HG03196 (cell line): ENCODE measurements around the gene ISL1.

ENCODE experiments used
- ATAC-seq: cut with Tn5 transposase; IDR thresholded peaks from one replicate; pipeline ENCODE4 v1.9.1; 2021; ENCODE audit not compliant: unreplicated experiment

ISL1 gene

DNA sequence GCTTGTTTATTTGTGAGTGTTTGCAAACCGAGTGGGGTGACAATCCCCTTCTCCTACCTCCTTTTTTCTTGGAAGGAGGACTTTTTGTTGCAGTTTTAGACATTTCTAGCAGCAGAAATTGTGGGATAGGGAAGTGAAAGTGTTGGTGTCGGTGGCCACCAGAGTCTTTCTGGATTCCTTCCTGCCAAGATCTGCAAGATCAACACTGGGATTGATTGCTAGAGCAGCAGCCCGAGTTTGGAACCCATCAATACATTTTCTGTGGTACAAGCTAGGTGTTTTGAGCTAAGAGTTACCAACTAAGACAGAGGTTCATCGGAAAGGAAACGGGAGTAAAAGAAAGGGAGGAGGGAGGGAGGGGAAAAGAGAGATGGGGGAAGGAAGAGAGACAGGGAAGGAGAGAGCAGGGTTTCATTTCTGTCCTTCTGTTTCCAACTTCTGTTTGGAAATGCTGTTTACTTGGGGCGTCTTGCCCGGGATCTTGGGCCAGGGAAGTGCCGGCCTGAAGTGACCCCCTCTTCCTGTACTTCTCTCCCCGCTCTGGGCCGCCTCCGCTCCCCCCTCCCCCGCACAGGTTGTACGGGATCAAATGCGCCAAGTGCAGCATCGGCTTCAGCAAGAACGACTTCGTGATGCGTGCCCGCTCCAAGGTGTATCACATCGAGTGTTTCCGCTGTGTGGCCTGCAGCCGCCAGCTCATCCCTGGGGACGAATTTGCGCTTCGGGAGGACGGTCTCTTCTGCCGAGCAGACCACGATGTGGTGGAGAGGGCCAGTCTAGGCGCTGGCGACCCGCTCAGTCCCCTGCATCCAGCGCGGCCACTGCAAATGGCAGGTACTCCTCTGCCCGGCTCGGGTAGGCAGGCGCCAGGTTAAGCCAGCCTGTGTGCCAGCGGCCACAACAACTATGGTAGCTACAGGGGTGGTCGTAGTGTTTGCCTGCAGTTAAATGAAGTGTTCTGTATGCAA is 4.0 kb downstream of the ISL1 start:
- ATAC-seq = no peak

DNA sequence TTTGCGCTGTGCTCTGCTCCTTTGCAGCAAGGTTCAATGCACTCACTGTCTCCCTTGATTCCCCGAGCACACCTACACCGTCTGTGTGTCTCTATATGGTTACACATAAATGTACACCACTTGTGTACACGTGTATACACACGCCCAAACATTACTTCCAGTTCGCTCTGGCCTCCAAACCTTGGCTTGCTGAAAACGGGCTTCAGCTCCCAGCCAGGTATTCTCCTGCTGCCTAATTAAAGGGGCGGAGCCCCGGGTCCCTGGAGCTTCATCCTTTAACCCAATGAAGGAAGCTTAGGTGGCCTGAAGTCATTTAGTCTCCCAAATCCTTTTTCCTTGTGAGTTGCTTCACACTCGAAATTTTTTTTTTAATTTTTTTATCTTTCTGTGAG is 4.6 kb downstream of the ISL1 start:
- no peak for ATAC-seq

DNA sequence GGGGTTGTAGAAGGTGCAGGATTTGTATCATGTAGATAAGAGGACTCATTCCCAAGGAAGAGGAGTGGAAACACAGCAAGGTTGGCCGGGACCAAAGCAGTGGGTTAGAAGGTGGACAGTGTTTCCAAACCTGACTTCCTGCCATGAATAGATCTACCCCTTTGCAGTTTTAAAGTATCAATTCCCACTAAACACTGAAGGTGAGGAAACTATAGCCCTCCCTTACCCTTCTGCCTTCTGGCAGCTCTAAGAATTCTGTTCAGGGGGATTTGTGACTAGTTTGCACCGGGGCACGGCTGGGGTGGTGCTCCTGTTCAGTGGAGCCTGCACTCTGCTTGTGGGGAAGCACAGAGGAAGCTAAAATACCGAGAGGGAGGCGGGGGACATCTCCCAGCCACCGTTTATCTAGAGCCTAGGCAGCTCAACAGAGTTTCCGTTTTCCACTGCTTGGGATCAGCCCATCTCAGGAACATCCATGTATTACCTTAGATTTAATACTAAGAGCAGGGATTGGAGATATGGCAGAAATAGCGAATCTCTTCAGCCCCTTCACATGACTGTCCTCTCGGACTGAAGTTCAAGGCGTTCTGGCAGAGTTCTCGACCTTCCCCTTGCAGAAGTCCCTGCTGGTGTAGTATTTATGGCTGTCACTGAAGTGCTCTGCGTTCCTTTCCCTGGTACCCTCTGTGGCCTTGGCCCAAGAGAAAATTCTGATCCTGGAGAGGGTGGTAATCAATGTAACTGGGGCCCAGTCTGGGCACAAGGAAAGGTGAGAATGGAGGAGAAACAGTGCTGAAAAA is 5.4 kb downstream of the ISL1 start:
- ATAC-seq = no peak

DNA sequence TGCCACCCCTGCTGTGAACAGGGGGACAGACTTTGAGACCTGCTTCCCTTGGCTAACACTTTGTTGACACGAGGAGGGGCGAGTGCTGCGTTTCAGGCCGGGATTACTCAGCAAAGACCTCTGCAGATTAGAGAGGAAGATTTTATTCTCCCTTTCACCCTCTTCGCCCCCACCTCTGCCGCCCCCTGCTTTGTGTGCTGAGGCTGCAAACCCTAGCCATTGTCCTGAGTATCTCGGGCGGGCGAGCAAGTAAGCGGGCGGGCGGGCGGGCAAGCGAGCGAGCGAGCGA is 6.0 kb downstream of the ISL1 start:
- no peak for ATAC-seq

- ATAC-seq = no peak
Measured at GRCh38 chr5:51389577-51390463, 6.6 kb downstream of the ISL1 start.

- no peak for ATAC-seq
Measured at GRCh38 chr5:51391175-51391574, 7.9 kb downstream of the ISL1 start.

DNA sequence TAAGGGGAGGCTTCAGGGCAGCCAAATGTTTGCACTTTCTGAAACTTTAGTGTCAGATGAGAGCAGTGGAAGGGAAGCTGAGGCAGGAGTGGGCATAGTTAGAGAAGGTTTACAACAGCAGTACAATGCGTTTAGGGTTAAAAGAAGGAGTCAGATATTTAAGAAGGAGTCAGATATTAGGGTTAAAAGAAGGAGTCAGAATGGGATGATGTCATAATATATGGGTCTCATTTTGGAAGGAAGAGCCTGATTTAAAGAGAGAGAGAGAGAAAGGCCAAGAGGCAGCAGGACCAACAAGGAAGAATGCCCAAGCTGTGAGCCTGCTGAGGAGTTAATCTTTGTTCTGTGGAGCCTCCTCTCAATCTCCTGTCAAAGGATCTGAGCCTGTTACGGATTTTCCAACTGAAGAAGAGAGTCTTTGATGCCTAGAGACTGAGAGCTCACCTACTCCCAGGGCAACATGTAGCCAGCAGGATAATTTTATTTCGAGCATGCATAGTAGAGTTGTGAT is 9.5 kb downstream of the ISL1 start:
- no peak for ATAC-seq

DNA sequence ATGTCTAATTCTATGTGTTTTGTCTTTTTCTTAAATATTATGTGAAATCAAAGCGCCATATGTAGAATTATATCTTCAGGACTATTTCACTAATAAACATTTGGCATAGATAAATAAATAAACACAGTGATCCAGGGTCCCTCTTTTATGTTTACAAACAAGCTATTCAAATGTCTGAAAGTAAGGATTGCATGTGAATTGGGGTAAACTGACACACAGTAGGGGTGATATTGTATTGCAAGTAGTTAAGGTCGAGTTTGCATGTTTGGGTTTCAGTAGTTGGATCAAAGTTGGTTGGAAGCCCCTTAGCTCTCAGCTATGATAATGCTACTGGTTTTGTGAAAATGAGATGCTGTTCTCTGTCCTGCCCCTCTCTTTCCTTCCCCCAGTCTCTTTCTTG is 11.4 kb downstream of the ISL1 start:
- ATAC-seq = no peak

DNA sequence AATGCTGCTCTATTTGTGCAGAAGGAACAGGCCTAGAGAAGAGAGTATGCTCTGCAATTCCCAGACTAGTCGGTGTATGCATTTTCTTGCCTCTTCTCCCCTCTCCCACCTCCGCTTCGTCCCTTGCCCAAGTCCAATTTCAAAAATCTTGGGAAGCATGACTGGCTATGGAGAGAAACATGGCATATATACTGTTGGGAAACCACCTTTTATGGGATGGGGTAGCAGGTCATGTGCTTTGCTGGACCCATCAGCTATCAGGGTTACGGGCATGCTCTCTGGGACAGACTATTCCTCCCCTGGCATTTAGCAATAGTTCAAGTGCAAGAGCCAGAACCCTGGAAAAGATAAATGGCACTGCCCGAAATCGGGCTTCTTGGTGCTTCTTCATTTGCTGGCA is 12.0 kb downstream of the ISL1 start:
- no peak for ATAC-seq

GRCh38 chr5:51395666-51396356 is 12.6 kb downstream of the ISL1 start:
- ATAC-seq = no peak

DNA sequence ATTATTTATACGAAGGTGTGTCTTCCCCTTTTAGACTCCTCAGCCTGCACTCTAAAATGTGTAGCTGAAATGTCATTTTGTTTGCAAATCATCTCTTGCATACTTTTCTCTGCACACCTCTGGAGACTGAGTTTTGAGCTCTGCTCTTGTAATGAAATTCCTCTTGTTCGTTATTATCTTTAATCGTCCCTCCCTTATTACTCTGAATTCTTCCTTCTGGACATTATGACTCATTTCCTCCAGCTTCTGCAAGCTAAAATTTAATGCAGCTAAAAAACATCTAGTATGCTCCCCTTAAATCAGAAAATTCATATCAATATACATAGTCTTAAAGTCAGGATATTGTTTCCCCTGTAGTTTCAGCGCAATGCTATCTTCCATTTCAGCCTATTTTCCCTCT is 13.5 kb downstream of the ISL1 start:
- no peak for ATAC-seq

DNA sequence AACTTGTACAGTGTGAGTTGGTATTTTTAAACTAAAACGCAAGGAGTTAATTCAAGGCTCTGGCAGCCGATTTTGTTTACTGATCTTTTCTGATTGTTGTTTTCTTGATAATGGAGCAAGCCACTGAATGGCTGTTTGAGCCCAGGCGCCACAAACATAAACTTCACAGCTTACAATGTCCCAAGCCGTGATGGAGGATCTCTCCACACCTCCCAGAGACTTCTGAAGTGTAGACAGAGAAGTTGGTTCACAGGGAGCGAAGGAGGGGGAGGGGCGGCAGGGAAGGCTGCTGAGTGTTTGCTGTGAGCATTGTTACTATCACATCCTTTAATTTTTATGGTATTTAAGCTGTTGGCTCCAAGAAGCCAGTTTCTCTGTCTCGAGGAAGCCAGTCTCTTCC is 14.7 kb downstream of the ISL1 start:
- ATAC-seq = no peak

DNA sequence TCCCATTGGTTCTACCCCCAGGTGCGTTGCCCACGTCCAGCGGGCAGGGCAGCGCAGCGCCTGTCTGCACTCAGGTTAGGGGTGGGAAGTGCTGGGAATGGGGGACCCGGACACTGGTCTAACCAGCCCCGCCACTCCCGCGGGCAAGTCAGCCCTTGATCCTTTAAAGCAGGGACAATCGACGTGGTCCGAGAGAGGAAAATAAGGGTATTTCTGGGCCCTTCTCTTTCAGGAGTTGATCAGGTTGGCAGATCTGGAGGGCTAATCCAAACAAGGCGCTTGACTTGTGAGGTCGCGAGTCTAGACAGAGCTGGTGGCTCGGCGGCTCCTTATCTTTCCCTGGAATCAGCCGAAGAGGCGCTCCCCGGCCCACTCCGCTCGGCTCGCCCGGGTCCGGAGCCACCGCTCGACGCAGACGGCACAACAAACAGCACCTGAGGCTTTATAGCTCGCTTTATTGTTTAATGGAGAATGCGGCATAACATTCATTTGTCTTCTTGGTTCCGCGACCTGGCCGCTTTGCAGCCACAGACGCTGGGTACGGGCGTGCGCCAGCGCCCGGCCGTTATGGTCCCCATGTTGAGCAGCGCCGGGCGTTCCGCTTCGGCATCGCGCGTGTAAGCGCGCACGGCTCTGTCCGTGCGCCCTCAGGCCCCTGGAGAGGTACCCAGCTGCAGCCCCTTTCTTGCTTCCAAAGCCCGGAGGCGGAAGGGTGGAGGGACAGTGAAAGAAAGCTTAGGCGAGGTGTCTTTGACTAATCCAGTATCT is 15.8 kb downstream of the ISL1 start:
- no peak for ATAC-seq

- no peak for ATAC-seq
Measured at GRCh38 chr5:51399643-51400006, 16.4 kb downstream of the ISL1 start.

DNA sequence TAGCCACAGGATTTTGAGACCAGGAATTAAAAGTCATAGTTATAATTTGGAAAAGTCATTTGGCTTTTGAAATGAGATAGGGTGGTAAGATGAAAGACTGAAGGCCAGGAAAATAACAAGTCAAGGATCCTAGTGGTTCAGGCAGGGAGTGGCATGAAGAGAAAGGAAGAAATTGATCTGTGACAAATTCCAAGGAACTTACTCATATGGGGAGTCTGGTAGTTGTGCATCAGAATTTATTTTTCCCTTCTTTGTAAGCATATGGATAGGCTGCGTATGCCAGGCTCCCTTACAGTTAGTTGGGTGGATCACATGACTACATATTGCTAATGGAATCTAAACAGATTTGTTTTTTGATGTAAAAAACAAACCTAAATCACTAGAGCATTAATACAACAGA is 21.0 kb downstream of the ISL1 start:
- no peak for ATAC-seq

DNA sequence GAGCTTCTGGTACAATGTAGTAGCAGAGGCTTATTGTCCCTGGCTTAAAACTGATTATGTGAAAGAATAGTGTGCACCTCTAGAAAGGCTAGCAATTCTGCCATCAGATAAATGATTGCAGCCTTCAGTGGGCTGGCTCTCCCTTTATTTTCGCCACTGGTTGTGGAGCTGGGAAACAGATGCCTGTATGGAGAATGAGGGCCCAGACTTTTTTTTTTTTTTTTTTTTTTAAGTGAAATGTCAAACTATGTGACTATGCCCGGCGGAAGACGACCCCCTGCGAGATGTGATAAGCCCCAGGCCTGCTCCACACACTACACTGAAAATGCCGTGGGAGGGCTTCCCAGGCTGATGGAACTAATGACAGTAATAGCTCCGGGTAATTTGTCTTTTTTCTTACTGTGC is 28.7 kb downstream of the ISL1 start:
- ATAC-seq = no peak

DNA sequence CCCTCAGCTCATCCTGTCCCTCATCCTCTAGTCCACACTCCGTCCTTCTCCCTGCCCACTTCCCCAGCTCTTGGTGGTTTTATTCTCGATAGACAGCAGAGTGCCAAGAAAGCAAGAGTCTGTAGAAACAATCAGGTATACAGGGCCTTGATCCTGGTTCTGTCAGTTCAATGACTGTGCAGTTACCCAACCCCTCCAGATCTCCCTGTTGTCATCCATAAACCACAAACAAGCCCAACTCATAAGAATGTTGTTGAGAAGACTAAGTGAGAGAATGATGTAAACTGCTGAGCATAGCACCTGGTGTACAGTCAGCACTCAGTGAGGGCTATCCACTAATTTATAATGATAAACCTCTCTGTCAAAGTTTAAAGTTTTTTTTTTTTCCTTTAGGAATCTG is 31.3 kb downstream of the ISL1 start:
- ATAC-seq = no peak

DNA sequence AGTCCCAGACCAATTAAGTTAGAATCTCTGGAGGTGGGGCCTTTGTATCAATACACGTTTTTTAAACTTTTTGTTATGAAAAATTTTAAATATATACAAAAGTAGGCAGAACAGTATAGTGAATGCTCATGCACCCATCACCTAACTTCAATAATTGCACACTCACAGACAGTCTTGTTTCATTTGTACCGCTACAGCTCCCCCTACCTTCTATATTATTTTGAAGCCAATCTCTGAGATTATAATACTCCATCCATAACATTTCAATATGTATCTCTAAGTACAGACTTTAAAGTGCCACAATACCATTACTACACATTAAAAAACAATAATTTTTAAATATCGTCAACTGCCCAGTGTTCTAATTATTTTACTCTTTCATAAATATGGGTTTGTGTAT is 32.9 kb downstream of the ISL1 start:
- no peak for ATAC-seq

GRCh38 chr5:51433052-51433710 is 49.9 kb downstream of the ISL1 start:
- no peak for ATAC-seq
